GM04503 (cell line): ENCODE measurements around the gene ING4.
A peak's percentile ranks its signal among the peaks of the same experiment; 100 is the strongest.
"Not testable (repeated sequence)": the region's sequence is repeated elsewhere in the genome, so short reads cannot be mapped to it uniquely, and the experiment has no call there.

Source experiments
- DNase-seq: peaks from one replicate; pipeline ENCODE4 v3.0.0-alpha.2; 2012; ENCODE audit warnings: low read depth

ING4 gene

DNA sequence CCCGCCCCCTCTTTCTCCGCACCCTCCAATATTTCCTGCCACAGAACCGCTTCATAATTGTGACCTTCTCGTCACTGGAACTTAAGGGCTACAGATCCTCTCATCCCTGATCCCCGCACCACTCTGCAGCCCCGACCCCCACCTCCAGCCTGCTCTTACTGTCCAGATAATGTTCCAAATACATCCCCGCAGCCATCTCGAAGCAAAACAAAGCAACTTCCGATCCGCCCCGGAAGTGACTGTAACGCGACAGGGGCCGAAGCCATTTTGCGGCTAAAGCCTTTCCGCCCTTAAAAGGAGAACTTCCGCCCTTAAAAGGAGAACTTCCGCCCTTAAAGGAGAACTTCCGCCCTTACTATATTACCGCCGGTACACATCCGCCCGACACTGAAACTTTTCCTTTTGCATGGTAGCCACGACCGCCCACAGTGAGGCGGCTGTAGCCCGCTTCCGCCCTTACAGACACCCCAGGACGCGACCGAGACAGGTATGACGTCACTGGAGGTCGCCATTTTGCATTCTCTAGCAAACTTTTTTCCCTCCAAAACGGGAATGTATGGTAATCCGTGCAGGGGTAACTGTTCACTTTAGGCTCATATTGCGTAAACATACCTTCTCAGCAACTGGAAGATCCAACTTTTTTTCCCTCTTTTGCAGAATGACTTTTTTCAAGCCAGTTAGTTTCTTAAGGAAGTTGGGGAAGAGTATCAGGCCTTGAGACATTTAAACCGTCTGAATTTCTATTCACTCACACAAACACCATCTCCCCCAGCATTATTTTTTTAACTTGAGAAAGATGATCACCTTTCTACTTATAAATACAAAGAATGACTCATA is at the start of gene ING4:
Gene ING4, minus strand, starts transcription at position 214 of the 837 bp plus-strand sequence. Its CDS starts 18 bp downstream, at position 196.
- peak; percentile 96 for DNase-seq

DNA sequence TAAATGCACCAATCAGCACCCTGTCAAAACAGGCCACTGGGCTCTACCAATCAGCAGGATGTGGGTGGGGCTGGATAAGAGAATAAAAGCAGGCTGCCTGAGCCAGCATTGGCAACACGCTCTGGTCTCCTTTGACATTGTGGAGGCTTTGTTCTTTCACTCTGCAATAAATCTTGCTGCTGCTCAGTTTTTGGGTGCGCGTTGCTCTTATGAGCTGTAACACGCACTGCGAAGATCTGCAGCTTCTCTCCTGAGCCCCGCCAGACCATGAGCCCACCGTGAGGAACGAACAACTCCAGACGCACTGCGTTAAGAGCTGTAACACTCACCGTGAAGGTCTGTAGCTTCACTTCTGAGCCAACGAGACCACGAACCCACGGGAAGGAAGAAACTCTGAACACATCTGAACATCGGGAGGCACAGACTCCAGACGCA is 46.1 kb upstream of the ING4 start:
- DNase-seq = no peak

DNA sequence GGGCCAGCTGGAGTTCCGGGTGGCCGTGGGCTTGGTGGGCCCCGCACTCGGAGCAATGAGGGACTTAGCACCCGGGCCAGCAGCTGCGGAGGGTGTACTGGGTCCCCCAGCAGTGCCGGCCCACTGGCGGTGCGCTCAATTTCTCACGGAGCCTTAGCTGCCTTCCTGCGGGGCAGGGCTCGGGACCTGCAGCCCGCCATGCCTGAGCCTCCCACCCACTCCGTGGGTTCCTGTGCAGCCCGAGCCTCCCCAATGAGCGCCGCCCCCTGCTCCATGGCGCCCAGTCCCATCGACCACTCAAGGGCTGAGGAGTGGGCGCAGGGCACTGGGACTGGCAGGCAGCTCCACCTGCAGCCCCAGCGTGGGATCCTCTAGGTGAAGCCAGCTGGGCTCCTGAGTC is 45.4 kb upstream of the ING4 start:
- DNase-seq = not testable (repeated sequence)

DNA sequence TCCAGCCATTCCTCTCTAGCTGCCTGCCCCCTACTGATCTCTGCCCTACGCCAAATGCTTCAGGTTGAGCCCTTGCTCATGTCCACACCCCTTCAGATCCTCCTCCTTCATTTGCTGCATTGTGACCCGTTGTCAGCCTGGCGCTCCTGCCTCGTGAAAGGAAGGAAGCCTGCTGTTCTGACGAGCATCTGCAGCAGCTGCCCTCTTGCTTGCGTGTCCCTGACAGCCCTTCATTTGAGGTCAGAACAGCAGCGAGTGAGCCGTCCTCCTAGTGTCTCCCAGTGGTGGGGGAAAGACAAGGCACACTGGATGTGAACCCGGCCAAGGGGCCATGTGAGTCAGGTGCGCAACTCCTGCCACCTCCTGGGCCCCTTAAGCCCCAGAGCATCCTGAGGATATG is 40.7 kb upstream of the ING4 start:
- DNase-seq = no peak

DNA sequence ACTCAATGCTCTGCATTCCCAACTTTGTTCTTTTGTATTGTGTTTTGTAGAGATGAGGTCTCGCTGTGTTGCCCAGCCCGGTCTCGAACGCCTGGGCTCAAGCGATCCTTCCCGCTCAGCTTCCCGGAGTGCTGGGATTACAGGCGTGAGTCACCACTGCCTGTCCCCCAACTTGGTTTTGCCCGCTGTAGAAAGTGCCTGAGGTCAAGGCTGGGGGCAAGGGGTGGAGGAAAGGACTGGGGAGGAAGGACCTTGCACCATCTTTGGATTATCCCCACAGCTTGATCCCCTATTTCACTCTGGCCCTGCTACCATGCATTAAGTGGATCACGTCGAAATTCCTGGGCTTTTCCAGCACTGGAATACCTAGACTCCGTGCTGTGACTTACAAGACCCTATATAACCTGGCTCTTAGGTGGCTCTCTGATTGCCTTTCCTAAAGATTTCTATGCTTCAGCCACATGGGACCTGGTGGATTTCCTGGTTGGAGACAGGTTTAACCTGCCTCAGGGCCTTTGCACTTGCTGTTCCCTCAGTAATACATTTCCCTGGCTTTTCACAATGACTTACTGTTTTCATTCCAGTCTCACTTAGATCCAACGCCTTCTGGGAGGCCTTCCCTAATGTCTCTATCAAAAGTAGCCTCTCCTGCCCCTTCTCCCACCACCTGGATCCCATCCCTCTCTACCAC is 38.3 kb upstream of the ING4 start:
- no peak for DNase-seq

DNA sequence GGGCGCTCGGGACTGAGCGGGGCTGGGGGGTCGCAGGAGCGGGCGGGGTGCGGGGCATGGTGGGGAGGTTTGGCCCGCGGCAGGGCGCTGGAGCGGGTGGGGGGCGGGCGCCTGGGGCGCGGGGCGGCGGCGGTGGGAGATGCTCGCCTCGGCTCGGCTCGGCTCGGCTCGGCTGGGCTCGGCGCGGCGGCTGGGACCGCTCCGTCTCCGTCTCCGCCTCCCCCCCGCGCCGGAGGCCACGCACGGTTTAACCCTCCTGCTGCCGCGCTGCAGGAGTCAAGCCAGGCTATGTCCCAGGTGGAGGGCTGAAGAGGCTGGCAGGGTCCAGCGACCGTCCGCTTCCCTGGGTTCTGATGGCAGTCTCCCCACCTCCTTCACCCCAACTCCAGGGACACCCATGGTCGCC is 37.7 kb upstream of the ING4 start, which contains the start of gene PIANP:
Gene PIANP, minus strand, starts transcription at position 170 of the 406 bp plus-strand sequence. CDS start 2,754 bp downstream, outside the sequence.
- DNase-seq = no peak

DNA sequence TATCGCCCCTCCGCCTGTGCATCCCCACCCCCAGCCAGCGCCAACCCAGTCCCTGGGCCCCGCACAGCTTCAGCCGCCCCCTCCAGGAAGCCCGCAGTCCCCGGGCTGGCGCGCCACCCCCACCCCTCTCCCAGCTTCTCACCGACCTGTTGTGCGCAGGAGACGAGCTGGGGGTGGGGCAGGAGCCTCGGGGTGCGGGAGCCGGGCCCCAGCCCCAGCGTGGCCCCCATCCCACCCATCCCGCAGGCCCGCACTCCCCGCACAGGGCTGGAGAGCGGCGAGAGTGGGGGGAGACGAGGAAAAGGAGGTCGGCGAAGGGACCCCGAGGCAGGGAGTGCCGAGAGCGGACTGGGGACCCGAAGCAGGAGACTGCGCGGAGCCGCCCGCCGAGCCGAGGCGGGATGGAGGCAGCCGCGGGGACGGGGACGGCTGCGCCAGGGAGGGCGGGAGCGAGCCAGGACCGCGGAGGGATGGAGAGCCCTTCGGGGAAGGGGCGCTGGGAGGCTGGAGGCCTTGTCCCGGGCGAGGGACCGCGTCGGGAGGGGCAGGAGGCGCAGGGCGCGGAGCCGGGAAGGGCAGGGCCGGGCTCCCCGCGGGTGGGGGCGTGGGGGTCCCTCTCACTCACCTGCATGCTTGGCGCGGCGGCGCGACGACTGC is 37.2 kb upstream of the ING4 start:
- DNase-seq = no peak

- DNase-seq = no peak
Measured at GRCh38 chr12:6699259-6699988, 36.5 kb upstream of the ING4 start.

GRCh38 chr12:6698352-6699046 is 35.6 kb upstream of the ING4 start:
- DNase-seq = no peak

DNA sequence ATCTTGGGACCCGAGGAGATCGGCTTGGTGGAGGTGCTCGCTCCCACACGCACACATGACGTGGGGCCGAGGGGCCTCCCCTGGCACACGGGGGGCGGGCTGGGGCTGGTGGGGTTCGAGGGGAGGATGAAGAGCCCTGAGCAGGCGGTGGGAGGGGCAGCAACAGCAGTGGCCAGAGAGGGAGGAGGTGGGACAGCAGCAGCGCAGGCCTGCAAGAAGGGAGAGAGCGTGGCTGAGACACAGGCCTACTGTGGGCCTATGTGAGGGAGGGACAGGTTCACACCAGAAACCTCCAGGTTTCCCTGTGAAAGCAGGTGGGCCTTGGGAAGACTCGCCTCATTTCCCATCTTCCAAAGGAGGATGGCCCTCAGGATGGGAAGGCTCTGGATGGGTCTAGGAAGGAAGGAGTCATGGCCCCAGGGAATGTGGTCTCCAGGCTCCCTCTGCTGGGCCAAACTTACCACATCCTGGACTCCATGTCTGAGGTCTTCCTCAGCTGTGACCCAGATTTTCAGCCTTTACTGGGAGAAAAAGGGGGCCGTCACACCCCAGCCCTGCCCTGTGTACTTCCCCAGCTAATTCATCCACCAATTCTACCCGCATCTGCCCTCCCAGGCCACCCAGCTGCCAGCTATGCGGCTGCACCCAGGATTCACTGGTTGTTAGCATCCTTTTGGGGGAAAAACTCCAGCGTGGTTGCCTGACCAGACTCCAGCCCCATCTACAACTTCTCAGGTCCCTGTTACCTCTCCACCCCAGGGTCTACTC is 34.8 kb upstream of the ING4 start:
- no peak for DNase-seq

- no peak for DNase-seq
Measured at GRCh38 chr12:6696690-6697583, 34.0 kb upstream of the ING4 start.

GRCh38 chr12:6695313-6696045 is 32.6 kb upstream of the ING4 start:
- DNase-seq = no peak

DNA sequence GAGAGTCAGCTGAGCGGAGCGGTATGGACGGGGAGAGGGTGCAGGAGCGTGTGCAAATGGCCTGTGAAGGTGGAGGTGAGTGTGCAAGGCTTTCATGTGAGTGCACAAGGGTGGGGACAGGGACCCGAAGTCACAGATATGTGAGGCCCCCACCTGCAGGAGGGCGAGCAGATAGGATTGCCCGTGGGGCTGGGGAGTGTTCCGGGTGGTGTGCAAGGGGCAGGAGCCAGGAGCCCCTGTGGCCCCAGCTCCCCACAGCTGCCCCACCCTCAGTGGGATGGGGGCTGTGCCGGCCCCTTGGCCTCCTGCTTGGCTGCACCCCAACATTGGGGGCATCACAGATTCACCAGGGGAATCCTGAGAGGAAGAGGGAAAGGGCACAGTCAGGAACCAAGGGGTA is 31.8 kb upstream of the ING4 start:
- no peak for DNase-seq

DNA sequence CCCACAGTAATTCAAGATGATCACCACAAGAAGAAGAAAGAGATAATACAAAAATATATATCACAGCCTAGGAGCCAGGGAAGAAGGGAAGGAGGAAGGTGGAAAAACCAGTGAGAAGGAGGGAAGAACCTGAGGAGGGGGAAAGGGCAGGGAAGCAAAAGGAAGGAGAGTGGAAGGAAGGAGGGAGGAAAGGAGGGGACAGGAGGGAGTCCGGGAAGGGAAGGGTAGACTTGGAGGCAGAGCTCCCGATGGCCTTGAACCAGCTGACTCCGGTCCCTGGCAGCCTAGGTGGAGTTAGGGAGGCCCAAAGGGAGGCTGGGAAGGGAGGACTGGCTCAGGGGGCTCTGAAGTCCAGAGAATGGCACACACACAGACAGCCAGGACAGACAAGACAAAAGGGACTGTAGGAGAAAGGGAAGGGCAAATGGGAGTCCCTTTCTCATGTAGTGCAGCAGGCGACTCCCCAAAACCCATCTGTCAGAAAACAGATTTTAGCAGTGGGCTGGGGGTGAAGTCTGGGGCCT is 31.0 kb upstream of the ING4 start:
- no peak for DNase-seq

DNA sequence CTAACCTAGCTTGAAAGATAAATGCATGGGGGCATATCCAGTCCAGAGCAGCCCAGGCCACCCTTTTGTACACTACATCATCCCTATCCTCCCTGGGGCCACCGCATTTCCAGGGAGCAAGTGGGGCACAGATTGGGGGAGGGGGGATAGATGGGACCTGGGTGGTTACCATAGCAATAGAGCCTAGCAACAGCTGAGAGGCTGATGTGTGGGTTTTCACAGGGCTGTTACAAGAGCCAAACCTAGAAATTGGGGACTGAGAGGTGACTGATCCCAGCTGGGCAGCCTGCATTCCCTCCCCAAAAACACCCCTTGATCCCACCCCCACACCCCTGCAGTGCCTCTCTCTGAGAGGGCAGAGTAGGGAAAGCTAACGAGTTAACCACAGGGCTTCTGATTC is 30.0 kb upstream of the ING4 start:
- no peak for DNase-seq

- DNase-seq = peak; percentile 50
Measured at GRCh38 chr12:6691473-6691872, 28.6 kb upstream of the ING4 start.

DNA sequence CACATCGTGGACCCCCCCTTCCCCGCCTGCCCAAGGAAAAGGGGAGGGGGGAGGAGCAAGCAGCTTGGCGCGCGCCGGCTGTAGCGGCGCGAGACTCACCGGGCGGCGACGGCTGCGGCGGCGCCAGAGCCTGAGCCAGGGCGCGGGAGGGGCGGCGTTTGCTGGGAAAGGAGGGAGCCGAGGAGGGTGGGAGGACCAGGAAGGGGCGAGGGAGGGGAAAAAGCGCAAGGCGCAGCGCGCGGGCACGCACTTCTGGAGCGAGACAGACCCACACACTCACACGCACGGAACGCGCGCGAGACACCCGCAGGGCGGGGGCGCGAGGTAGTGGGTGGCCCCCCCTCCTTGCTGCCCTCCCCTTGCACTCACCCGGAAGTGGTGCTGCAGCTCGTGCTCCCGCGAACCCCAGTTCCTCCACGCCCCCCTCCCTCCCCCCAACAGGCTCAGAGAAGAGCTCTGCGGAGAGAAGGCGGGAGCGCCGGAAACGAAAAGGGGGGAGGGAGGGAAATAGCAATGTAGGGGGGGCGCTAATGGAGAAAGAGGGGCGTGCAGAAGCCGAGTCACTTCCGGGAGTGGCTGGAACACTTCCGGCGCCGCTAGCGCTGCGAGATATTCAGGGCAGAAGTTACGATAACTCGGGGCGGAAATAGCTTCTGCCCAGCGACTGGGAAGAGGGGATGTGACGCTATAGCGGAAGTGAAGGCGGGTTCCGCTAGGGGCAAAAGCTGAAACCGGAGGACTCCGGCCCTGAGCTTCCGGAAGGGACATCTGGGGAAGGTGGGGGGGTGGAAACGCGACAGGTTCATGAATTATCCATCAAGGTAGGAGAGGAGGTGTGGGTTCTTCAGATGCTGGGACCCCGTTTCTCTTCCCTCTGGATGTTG is 26.3 kb upstream of the ING4 start, which contains the start of gene ZNF384:
Gene ZNF384, minus strand, starts transcription at position 377 of the 884 bp plus-strand sequence. CDS start 9,855 bp downstream, outside the sequence.
- peak; percentile 96 for DNase-seq
